Vagina (tissue), 2 donors: Measurements from ENCODE around the gene KRTAP10-5. TPM values are rescaled to one million over a fixed set of nuclear protein-coding genes. Genes with fewer than 3 reads are reported as not detected.

Experiments used
- DNase-seq, 2 donors: peaks; one replicate each; pipeline ENCODE4 v3.0.0-alpha.2; 2017; ENCODE audit errors: extremely low spot score in 2 of 2
- H3K27ac ChIP-seq: fragments of 200-600 bp; sonication (generic); one replicate; pipeline ENCODE4 v1.5.1; 2019
- H3K27me3 ChIP-seq: fragments of 200-600 bp; sonication (generic); one replicate; pipeline ENCODE4 v1.5.1; 2019
- H3K36me3 ChIP-seq, 2 donors: fragments of 200-600 bp; sonication (generic); one replicate each; pipeline ENCODE4 v1.5.1; 2017 to 2019
- H3K4me1 ChIP-seq: fragments of 200-600 bp; sonication (generic); one replicate; pipeline ENCODE4 v1.5.1; 2019
- H3K4me3 ChIP-seq, 2 donors: fragments of 200-600 bp; sonication (generic); 1 replicate in 1 of 2; 2 replicates in 1 of 2; pipeline ENCODE4 v1.5.1; 2016 to 2019
- H3K9me3 ChIP-seq: fragments of 200-600 bp; sonication (generic); one replicate; pipeline ENCODE4 v1.5.1; 2019
- CTCF ChIP-seq, 3 experiments: fragments of 450-650 bp in 2 of 3; fragments of 200-600 bp in 1 of 3; sonication (generic) in 1 of 3; IDR thresholded peaks; one replicate each; pipeline ENCODE4 v1.5.1; 2017 to 2019; ENCODE audit warnings: antibody characterized with exemption in 3 of 3, mild to moderate bottlenecking in 2 of 3, moderate library complexity in 2 of 3
- POLR2A ChIP-seq, 2 donors: fragments of 450-650 bp; IDR thresholded peaks; one replicate each; pipeline ENCODE4 v1.6.1; 2017; ENCODE audit warnings: antibody characterized with exemption in 2 of 2, mild to moderate bottlenecking in 2 of 2, moderate library complexity in 2 of 2
- POLR2AphosphoS5 ChIP-seq, 2 donors: sonication (generic); formaldehyde crosslinking; IDR thresholded peaks; one replicate each; pipeline ENCODE4 v1.9.0; 2017; ENCODE audit warnings: antibody characterized with exemption in 2 of 2, mild to moderate bottlenecking in 2 of 2, low read depth in 1 of 2; ENCODE audit not compliant: insufficient read depth in 1 of 2
- intact Hi-C: fragments of 100-400 bp; cut with DNase I; formaldehyde crosslinking; loops from one replicate; pipeline ENCODE4 v1.15.1; 2023
- total RNA-seq: library from RNA; depleted of rRNA; stranded (reverse); fragments of >200 nt; gene quantifications from one replicate; pipeline ENCODE4 v1.2.3, GENCODE V29; 2016

The KRTAP10-5 gene
- total RNA-seq, 1 donor from 2014 or later: not detected

- no peak overlapping the region for H3K27ac ChIP-seq
- no peaks in the 10 kb centered on the region for H3K36me3 ChIP-seq
- TF ChIP-seq POLR2AphosphoS5 (IDR thresholded peaks at IDR 0.05; ENCODE audit: insufficient read depth in 1 of 2, low read depth in 1 of 2) (no peak), CTCF (IDR thresholded peaks at IDR 0.05) (no peak), POLR2A (IDR thresholded peaks at IDR 0.05) (no peak)
- no peaks in the 10 kb centered on the region for H3K4me1 ChIP-seq
- H3K9me3 ChIP-seq: no peaks in the 10 kb centered on the region
- intact Hi-C loops: no loop called here
- no peak overlapping the region for H3K4me3 ChIP-seq
- peak; percentile 72 to 92 for DNase-seq
- no peaks in the 10 kb centered on the region for H3K27me3 ChIP-seq
Observed at GRCh38 chr21:44537930-44538911, 42.2 kb downstream of the KRTAP10-5 start.

- Histone ChIP-seq H3K9me3 (no peaks in the 10 kb centered on the region), H3K27ac (no peak overlapping the region), H3K36me3 (no peaks in the 10 kb centered on the region), H3K4me3 (no peak overlapping the region), H3K4me1 (no peaks in the 10 kb centered on the region), H3K27me3 (no peaks in the 10 kb centered on the region)
- intact Hi-C loops: no loop called here
- DNase-seq: no peak
- TF ChIP-seq POLR2A (IDR thresholded peaks at IDR 0.05): no peak
Observed at GRCh38 chr21:44535963-44536362, 44.4 kb downstream of the KRTAP10-5 start.

GRCh38 chr21:44534688-44535087, 45.7 kb downstream of the KRTAP10-5 start:
- Histone ChIP-seq H3K36me3 (no peaks in the 10 kb centered on the region), H3K4me1 (no peaks in the 10 kb centered on the region), H3K4me3 (no peak overlapping the region), H3K9me3 (no peaks in the 10 kb centered on the region), H3K27ac (no peak overlapping the region), H3K27me3 (no peaks in the 10 kb centered on the region)
- no peak for DNase-seq
- intact Hi-C loops: no loop called here
- no peak for TF ChIP-seq POLR2AphosphoS5 (IDR thresholded peaks at IDR 0.05; ENCODE audit: insufficient read depth in 1 of 2, low read depth in 1 of 2)
- TF ChIP-seq POLR2A (IDR thresholded peaks at IDR 0.05): no peak
- TF ChIP-seq CTCF (IDR thresholded peaks at IDR 0.05): no peak

- no peak for DNase-seq
- Histone ChIP-seq H3K36me3 (no peaks in the 10 kb centered on the region), H3K4me1 (no peaks in the 10 kb centered on the region), H3K4me3 (no peak overlapping the region), H3K9me3 (no peaks in the 10 kb centered on the region), H3K27ac (no peak overlapping the region), H3K27me3 (no peaks in the 10 kb centered on the region)
- no peak for TF ChIP-seq CTCF (IDR thresholded peaks at IDR 0.05)
- TF ChIP-seq POLR2AphosphoS5 (IDR thresholded peaks at IDR 0.05; ENCODE audit: insufficient read depth in 1 of 2, low read depth in 1 of 2): no peak
- no peak for TF ChIP-seq POLR2A (IDR thresholded peaks at IDR 0.05)
- intact Hi-C loops: no loop called here
Observed at GRCh38 chr21:44533891-44534627, 46.3 kb downstream of the KRTAP10-5 start.

- H3K4me1 ChIP-seq: no peaks in the 10 kb centered on the region
- intact Hi-C loops: no loop called here
- no peak for DNase-seq
- TF ChIP-seq POLR2AphosphoS5 (IDR thresholded peaks at IDR 0.05; ENCODE audit: insufficient read depth in 1 of 2, low read depth in 1 of 2): no peak
- no peak for TF ChIP-seq CTCF (IDR thresholded peaks at IDR 0.05)
- no peak for TF ChIP-seq POLR2A (IDR thresholded peaks at IDR 0.05)
- no peaks in the 10 kb centered on the region for H3K36me3 ChIP-seq
- H3K4me3 ChIP-seq: no peak overlapping the region
- H3K9me3 ChIP-seq: no peaks in the 10 kb centered on the region
- H3K27me3 ChIP-seq: no peaks in the 10 kb centered on the region
- no peak overlapping the region for H3K27ac ChIP-seq
Observed at GRCh38 chr21:44533121-44533890, 47.1 kb downstream of the KRTAP10-5 start.
